Neuronal stem cell (in vitro differentiated cells): ENCODE measurements around the gene UPF1.
A peak's percentile ranks its signal among the peaks of the same experiment; 100 is the strongest.

ENCODE experiments used
- DNase-seq: peaks from one replicate; pipeline ENCODE4 v3.0.0-alpha.2; 2013; ENCODE audit warnings: low spot score
- H2AFZ ChIP-seq: one replicate; pipeline ENCODE4 v1.6.1; 2013; ENCODE audit warnings: mild to moderate bottlenecking, low read length, inconsistent platforms
- H2AK5ac ChIP-seq: 2 replicates; pipeline ENCODE4 v1.6.1; 2013; ENCODE audit warnings: low read depth, mild to moderate bottlenecking, inconsistent platforms, low read length, moderate library complexity, mixed read lengths
- H2BK120ac ChIP-seq: 2 replicates; pipeline ENCODE4 v1.6.1; 2013; ENCODE audit warnings: low read depth, mild to moderate bottlenecking, inconsistent platforms, low read length, moderate library complexity, mixed read lengths
- H2BK12ac ChIP-seq: one replicate; pipeline ENCODE4 v1.6.1; 2013; ENCODE audit warnings: low read length, inconsistent platforms
- H2BK15ac ChIP-seq: 2 replicates; pipeline ENCODE4 v1.6.1; 2013; ENCODE audit warnings: mild to moderate bottlenecking, low read length, inconsistent platforms, mixed read lengths
- H2BK5ac ChIP-seq: one replicate; pipeline ENCODE4 v1.6.1; 2013; ENCODE audit warnings: inconsistent platforms, mild to moderate bottlenecking, low read length, moderate library complexity
- H3K14ac ChIP-seq: one replicate; pipeline ENCODE4 v1.6.1; 2013; ENCODE audit warnings: low read length, inconsistent platforms
- H3K18ac ChIP-seq: 2 replicates; pipeline ENCODE4 v1.6.1; 2013; ENCODE audit warnings: low read length, inconsistent platforms
- H3K23ac ChIP-seq: 2 replicates; pipeline ENCODE4 v1.6.1; 2013; ENCODE audit warnings: low read depth, mild to moderate bottlenecking, mixed read lengths, low read length, inconsistent platforms; ENCODE audit not compliant: poor library complexity
- H3K27ac ChIP-seq: replicated peaks from 3 replicates; pipeline ENCODE4 v1.5.1; 2013; ENCODE audit warnings: low read length, inconsistent platforms
- H3K27me3 ChIP-seq, 3 experiments: 2 replicates each; pipeline ENCODE4 v1.6.1; 2013; ENCODE audit warnings: low read length in 3 of 3, mild to moderate bottlenecking in 2 of 3, inconsistent platforms in 1 of 3, low read depth in 1 of 3, mixed read lengths in 1 of 3, moderate library complexity in 1 of 3; ENCODE audit not compliant: control insufficient read depth in 3 of 3, insufficient read depth in 3 of 3
- H3K36me3 ChIP-seq, 2 donors: replicated peaks in 1 of 2; 2 replicates each; pipeline ENCODE4 v1.6.1; 2013; ENCODE audit warnings: low read length in 2 of 2; ENCODE audit not compliant: control insufficient read depth in 2 of 2, insufficient read depth in 2 of 2
- H3K4ac ChIP-seq: 2 replicates; pipeline ENCODE4 v1.6.1; 2013; ENCODE audit warnings: inconsistent platforms, mild to moderate bottlenecking, low read length, moderate library complexity
- H3K4me1 ChIP-seq, 2 donors: 1 replicate in 1 of 2; 2 replicates in 1 of 2; pipeline ENCODE4 v1.6.1; 2013; ENCODE audit warnings: low read length in 2 of 2, low read depth in 1 of 2; ENCODE audit not compliant: control insufficient read depth in 2 of 2, insufficient read depth in 1 of 2
- H3K4me2 ChIP-seq: one replicate; pipeline ENCODE4 v1.6.1; 2013; ENCODE audit warnings: mild to moderate bottlenecking, low read length, inconsistent platforms; ENCODE audit not compliant: insufficient read depth, poor library complexity, severe bottlenecking
- H3K4me3 ChIP-seq, 2 donors: 2 replicates each; pipeline ENCODE4 v1.5.1; 2013; ENCODE audit warnings: low read length in 2 of 2, mild to moderate bottlenecking in 2 of 2, inconsistent platforms in 1 of 2, moderate library complexity in 1 of 2
- H3K79me1 ChIP-seq: one replicate; pipeline ENCODE4 v1.6.1; 2013; ENCODE audit warnings: low read depth, mild to moderate bottlenecking, inconsistent platforms, low read length, moderate library complexity
- H3K9ac ChIP-seq: one replicate; pipeline ENCODE4 v1.6.1; 2013; ENCODE audit warnings: mild to moderate bottlenecking, low read depth, low read length, inconsistent platforms; ENCODE audit not compliant: poor library complexity
- H3K9me3 ChIP-seq, 2 donors: replicated peaks in 1 of 2; 2 replicates each; pipeline versions ENCODE3 to v1.6.1; 2013; ENCODE audit warnings: low read length in 2 of 2, mild to moderate bottlenecking in 2 of 2, inconsistent platforms in 1 of 2, low read depth in 1 of 2, mixed read lengths in 1 of 2, moderate library complexity in 1 of 2; ENCODE audit not compliant: control insufficient read depth in 2 of 2, insufficient read depth in 1 of 2
- H4K8ac ChIP-seq: one replicate; pipeline ENCODE4 v1.6.1; 2013; ENCODE audit warnings: low read depth, mild to moderate bottlenecking, inconsistent platforms, low read length, moderate library complexity
- H4K91ac ChIP-seq: one replicate; pipeline ENCODE4 v1.6.1; 2013; ENCODE audit warnings: low read length, low read depth, mild to moderate bottlenecking, inconsistent platforms; ENCODE audit not compliant: poor library complexity
- WGBS, 2 donors: extraction: QIAGEN DNeasy Blood & Tissue Kit; methylation state at CpG; one replicate each; pipeline ENCODE4 v1.1.7; 2013; ENCODE audit warnings: missing lambda C conversion rate in 2 of 2, mixed read lengths in 1 of 2; ENCODE audit not compliant: insufficient read length in 2 of 2, insufficient replicate concordance in 1 of 2; ENCODE audit errors: extremely low coverage in 2 of 2; 5-methylcytosine and 5-hydroxymethylcytosine counted together

UPF1 gene

DNA sequence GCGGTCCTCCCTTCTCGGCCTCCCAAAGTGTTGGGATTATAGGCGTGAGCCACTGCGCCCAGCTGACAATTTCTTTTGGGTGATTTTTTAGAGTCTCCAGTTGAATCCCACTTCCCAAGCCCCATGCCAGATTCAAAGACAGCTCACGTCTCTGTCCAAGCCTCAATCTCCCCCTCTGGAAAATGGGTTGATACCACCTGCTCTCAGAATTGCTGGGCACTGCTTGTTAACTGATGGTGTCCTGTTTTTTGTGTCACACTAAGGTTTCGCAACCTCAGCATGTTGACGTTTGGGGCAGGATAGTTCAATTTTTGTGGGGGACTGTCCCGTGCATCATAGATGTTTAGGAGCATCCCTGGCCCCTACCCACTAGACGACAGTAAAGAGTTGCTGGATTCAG, 14.2 kb upstream of the UPF1 start:
- Histone ChIP-seq H4K8ac (no peak overlapping the region), H3K14ac (no peak overlapping the region), H3K9me3 (no peaks in the 10 kb centered on the region), H3K9ac (no peak overlapping the region), H3K27me3 (peaks cover 0 to 17% (median 0%) of the 10 kb centered on the region in 3 experiments), H4K91ac (no peak overlapping the region), H3K27ac (no peak overlapping the region), H3K4ac (no peak overlapping the region), H2BK15ac (no peak overlapping the region), H2AFZ (no peak overlapping the region), H3K36me3 (no peaks in the 10 kb centered on the region), H2BK12ac (no peak overlapping the region), H2AK5ac (no peak overlapping the region), H3K79me1 (no peaks in the 10 kb centered on the region), H3K18ac (no peak overlapping the region), H2BK5ac (no peak overlapping the region), H3K23ac (no peak overlapping the region), H3K4me3 (no peak overlapping the region), H3K4me1 (no peaks in the 10 kb centered on the region), H3K4me2 (no peak overlapping the region), H2BK120ac (no peak overlapping the region)
- no peak for DNase-seq
- no CpG with 5 or more reads among the region's 9 CpGs for WGBS, 2 donors

DNA sequence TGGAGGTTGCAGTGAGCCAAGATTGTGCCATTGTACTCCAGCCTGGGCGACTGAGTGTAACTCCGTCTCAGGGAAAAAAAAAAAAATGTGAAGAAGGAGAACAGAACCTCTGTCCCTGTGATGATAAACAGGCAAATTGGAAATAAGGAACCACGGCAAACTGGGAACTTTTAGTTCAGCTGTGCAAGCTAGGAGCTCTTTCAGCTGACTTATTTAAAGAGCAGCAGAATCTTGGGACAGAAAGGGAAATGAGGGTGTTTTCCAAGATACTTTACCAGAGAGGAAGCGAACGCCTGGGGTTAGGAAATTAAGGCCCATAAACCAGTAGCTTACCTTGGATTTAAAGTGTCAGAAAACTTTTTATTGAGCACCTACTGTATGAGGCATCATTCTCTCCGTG, 3.0 kb upstream of the UPF1 start:
- Histone ChIP-seq H3K27me3 (peaks cover 0 to 6% (median 0%) of the 10 kb centered on the region in 3 experiments), H3K4me1 (peaks cover 6 to 12% of the 10 kb centered on the region in 2 donors), H3K23ac (no peak overlapping the region), H3K18ac (no peak overlapping the region), H3K4me3 (no peak overlapping the region), H3K4ac (no peak overlapping the region), H2BK12ac (no peak overlapping the region), H3K27ac (no peak overlapping the region), H3K36me3 (peaks cover 0 to 4% of the 10 kb centered on the region in 2 donors), H3K9me3 (peaks cover 0 to 5% of the 10 kb centered on the region in 2 donors), H2BK120ac (no peak overlapping the region), H2BK15ac (no peak overlapping the region), H4K91ac (no peak overlapping the region), H2AFZ (no peak overlapping the region), H2AK5ac (no peak overlapping the region), H2BK5ac (no peak overlapping the region), H4K8ac (no peak overlapping the region), H3K79me1 (peaks cover 12% of the 10 kb centered on the region), H3K4me2 (no peak overlapping the region), H3K14ac (no peak overlapping the region), H3K9ac (no peak overlapping the region)
- no peak for DNase-seq
- WGBS, 2 donors: no CpG with 5 or more reads among the region's 6 CpGs

DNA sequence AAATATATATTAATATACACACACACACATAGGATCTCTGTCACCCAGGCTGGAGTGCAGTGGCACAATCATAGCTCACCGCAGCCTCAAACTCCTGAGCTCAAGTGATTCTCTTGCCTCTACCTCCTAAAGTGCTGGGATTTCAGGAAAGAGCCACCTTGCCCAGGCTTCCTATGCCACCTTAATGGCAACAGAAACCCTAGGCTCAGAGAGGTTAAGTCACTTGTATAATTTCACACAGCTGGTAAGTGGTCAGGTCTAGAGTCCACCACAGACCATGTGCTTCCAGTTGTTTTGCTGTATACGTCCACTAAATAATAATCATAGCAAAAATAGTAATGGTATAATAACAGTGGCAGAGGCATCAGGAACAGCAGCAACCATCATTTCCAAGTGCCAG, 1.3 kb upstream of the UPF1 start:
- WGBS, 2 donors: no CpG with 5 or more reads among the region's 2 CpGs
- Histone ChIP-seq H3K18ac (no peak overlapping the region), H2BK15ac (no peak overlapping the region), H3K4me3 (no peak overlapping the region), H3K9me3 (peaks cover 0 to 5% of the 10 kb centered on the region in 2 donors), H3K23ac (no peak overlapping the region), H3K27ac (no peak overlapping the region), H3K27me3 (peaks cover 0 to 6% (median 0%) of the 10 kb centered on the region in 3 experiments), H2AK5ac (no peak overlapping the region), H2BK12ac (no peak overlapping the region), H3K4ac (no peak overlapping the region), H2BK120ac (no peak overlapping the region), H3K4me2 (no peak overlapping the region), H2BK5ac (no peak overlapping the region), H3K9ac (no peak overlapping the region), H3K36me3 (peaks cover 5 to 20% of the 10 kb centered on the region in 2 donors), H4K91ac (no peak overlapping the region), H4K8ac (no peak overlapping the region), H2AFZ (no peak overlapping the region), H3K14ac (no peak overlapping the region), H3K79me1 (peaks cover 12% of the 10 kb centered on the region), H3K4me1 (peaks cover 12 to 20% of the 10 kb centered on the region in 2 donors)
- DNase-seq: no peak

DNA sequence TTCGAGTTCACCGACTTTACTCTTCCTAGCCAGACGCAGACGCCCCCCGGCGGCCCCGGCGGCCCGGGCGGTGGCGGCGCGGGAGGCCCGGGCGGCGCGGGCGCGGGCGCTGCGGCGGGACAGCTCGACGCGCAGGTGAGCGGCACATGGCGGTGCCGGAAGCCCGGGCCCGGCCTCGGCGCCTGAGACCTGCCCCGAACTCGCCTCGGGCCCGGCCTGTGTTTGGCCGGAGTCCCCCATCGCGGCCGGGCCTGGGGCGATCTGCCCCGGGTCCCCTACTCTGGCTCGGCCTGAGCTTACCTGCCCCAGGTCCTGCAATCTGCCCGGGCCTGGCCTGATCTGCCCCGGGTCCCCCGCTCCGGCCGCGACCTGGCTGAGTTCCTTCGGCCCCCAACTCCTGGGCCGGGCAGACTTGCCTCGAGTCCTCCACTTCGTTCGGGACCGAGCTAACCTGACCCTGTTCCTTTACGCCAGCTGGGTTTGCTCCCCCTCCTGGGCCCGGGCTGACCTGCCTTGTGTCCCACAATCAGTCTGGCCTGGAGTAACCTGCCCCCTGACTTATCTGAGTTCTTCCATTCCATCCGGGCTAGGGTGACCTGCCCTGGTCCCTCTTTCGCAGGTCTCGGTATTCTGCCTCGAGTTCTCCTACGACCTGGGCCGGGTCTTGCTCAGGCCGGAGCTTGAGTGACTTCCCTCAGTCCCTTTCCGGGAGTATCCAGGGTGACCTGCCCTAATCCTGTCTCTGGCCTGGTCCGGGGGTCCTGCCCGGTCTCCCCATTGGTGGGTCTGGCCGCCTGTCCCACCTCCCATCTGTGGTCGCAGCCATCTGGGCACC, 764 bp downstream of the UPF1 start:
- H3K27ac ChIP-seq: no peak overlapping the region
- peak; percentile 30 for DNase-seq

More for the DNA sequence above, 764 bp downstream of the UPF1 start:
- H3K23ac ChIP-seq: peak overlapping the region; percentile 93
- H3K9me3 ChIP-seq: no peaks in the 10 kb centered on the region
- peak overlapping the region; percentile 61 for H2BK120ac ChIP-seq
- WGBS, 2 donors: no CpG with 5 or more reads among the region's 69 CpGs
- peaks cover 12 to 20% of the 10 kb centered on the region in 2 donors for H3K4me1 ChIP-seq
- H3K9ac ChIP-seq: peak overlapping the region; percentile 99
- H2AK5ac ChIP-seq: peak overlapping the region; percentile 97
- H4K8ac ChIP-seq: no peak overlapping the region
- peak overlapping the region; percentile 98 for H3K14ac ChIP-seq
- H2BK15ac ChIP-seq: no peak overlapping the region
- H3K18ac ChIP-seq: peak overlapping the region; percentile 98
- H2BK12ac ChIP-seq: no peak overlapping the region
- H3K36me3 ChIP-seq: peaks cover 7 to 38% of the 10 kb centered on the region in 2 donors
- peaks cover 0 to 6% (median 0%) of the 10 kb centered on the region in 3 experiments for H3K27me3 ChIP-seq
- no peak overlapping the region for H4K91ac ChIP-seq
- no peak overlapping the region for H3K4ac ChIP-seq
- peak overlapping the region; percentile 98 for H3K4me2 ChIP-seq
- peaks cover 15% of the 10 kb centered on the region for H3K79me1 ChIP-seq
- peak overlapping the region; percentile 81 to 99 for H3K4me3 ChIP-seq
- peak overlapping the region; percentile 66 for H2BK5ac ChIP-seq
- peak overlapping the region; percentile 99 for H2AFZ ChIP-seq
